HCT116 (cell line): ENCODE measurements around the gene RFX1. TPM values are rescaled to one million over a fixed set of nuclear protein-coding genes. Genes with fewer than 3 reads are reported as not detected.
A peak's percentile ranks its signal among the peaks of the same experiment; 100 is the strongest.

ENCODE experiments used
- ATAC-seq: fragments of 200-7000 bp; cut with Tn5 transposase; 2 replicates; pipeline ENCODE4 v1.9.1; 2020; ENCODE audit warnings: mild to moderate bottlenecking, moderate library complexity
- BruUV-seq: library from RNA; stranded (reverse); fragments of 400-500 nt; replicated peaks from 2 replicates; lab custom pipeline; 2021; lab: Mats Ljungman, UMichigan
- CTCF ChIA-PET: fragments of 300-600 bp; sonication (Branson Sonifier 250); formaldehyde crosslinking; loops from one replicate; lab custom pipeline; 2021; ENCODE audit warnings: antibody characterized with exemption; lab: Charles Lee
- POLR2A ChIA-PET: fragments of 300-600, 350-600 bp; sonication (Branson Sonifier 250); formaldehyde crosslinking; loops from one replicate; lab custom pipeline; 2021; ENCODE audit warnings: antibody characterized with exemption; lab: Charles Lee
- RAD21 ChIA-PET, 2 experiments: fragments of 300-600 bp; sonication (Branson Sonifier 250); formaldehyde crosslinking; loops; one replicate each; lab custom pipeline; 2023; ENCODE audit warnings: low total read pairs in 2 of 2; ENCODE audit not compliant: uncharacterized antibody in 2 of 2, unreplicated experiment in 2 of 2, low non-redundant PET in 1 of 2; lab: Charles Lee
- DNase-seq: peaks from one replicate; pipeline ENCODE4 v3.0.0-alpha.2; 2010; ENCODE audit warnings: low read depth, low spot score
- H2AFZ ChIP-seq: fragments of 200-600 bp; shearing (Covaris generic), sonication (generic); 2 replicates; pipeline ENCODE4 v1.6.1; 2017; ENCODE audit warnings: low read depth, mixed run types, mixed read lengths, antibody characterized with exemption, low read length; ENCODE audit not compliant: poor library complexity, severe bottlenecking
- H3K27ac ChIP-seq: 2 replicates; pipeline ENCODE4 v1.5.1; 2012; ENCODE audit warnings: low read depth, low read length
- H3K27me3 ChIP-seq: fragments of 200-600 bp; sonication (generic); 2 replicates; pipeline ENCODE4 v1.6.1; 2016; ENCODE audit warnings: mixed run types, low read length, mixed read lengths; ENCODE audit not compliant: insufficient read depth
- H3K36me3 ChIP-seq, 2 experiments: fragments of 200-500 bp in 1 of 2; fragments of 200-600 bp in 1 of 2; sonication (Bioruptor generic) in 1 of 2; sonication (generic) in 1 of 2; 2 replicates each; pipeline versions ENCODE4 v1.5.1 to v1.6.1; 2014 to 2016; ENCODE audit warnings: low read length in 2 of 2, inconsistent platforms in 1 of 2, mixed read lengths in 1 of 2, mixed run types in 1 of 2; ENCODE audit not compliant: insufficient read depth in 2 of 2, control insufficient read depth in 1 of 2
- H3K4me1 ChIP-seq, 2 experiments: fragments of 200-600 bp in 1 of 2; sonication (generic) in 1 of 2; 2 replicates each; pipeline versions ENCODE4 v1.5.1 to v1.6.1; 2012 to 2017; ENCODE audit warnings: low read length in 2 of 2, inconsistent platforms in 1 of 2, mild to moderate bottlenecking in 1 of 2, mixed read lengths in 1 of 2, mixed run types in 1 of 2, moderate library complexity in 1 of 2; ENCODE audit not compliant: insufficient read depth in 2 of 2, control insufficient read depth in 1 of 2
- H3K4me2 ChIP-seq: fragments of 200-600 bp; sonication (generic); 2 replicates; pipeline ENCODE4 v1.6.1; 2017; ENCODE audit warnings: mixed run types, low read length, mixed read lengths
- H3K4me3 ChIP-seq, 2 experiments: fragments of 200-600 bp in 1 of 2; sonication (generic) in 1 of 2; replicated peaks in 1 of 2; 2 replicates each; pipeline ENCODE4 v1.5.1; 2011 to 2016; ENCODE audit warnings: low read length in 2 of 2, control low read depth in 1 of 2, low read depth in 1 of 2, mild to moderate bottlenecking in 1 of 2, mixed read lengths in 1 of 2, mixed run types in 1 of 2
- H3K79me2 ChIP-seq: fragments of 200-600 bp; sonication (generic); 2 replicates; pipeline ENCODE4 v1.6.1; 2017; ENCODE audit warnings: mild to moderate bottlenecking, mixed run types, low read length, moderate library complexity, mixed read lengths; ENCODE audit not compliant: insufficient read depth
- H3K9ac ChIP-seq: fragments of 200-600 bp; sonication (generic); 2 replicates; pipeline ENCODE4 v1.6.1; 2016; ENCODE audit warnings: low read length, mixed read lengths
- H3K9me2 ChIP-seq: fragments of 200-600 bp; sonication (generic), shearing (Covaris generic); 2 replicates; pipeline ENCODE4 v1.6.1; 2017; ENCODE audit warnings: mixed run types, mild to moderate bottlenecking, moderate library complexity; ENCODE audit not compliant: insufficient read depth
- H3K9me3 ChIP-seq, 2 experiments: fragments of 200-500 bp in 1 of 2; fragments of 200-600 bp in 1 of 2; sonication (Bioruptor generic) in 1 of 2; sonication (generic) in 1 of 2; 2 replicates each; pipeline ENCODE4 v1.6.1; 2014 to 2017; ENCODE audit warnings: low read length in 2 of 2, mixed read lengths in 2 of 2, inconsistent platforms in 1 of 2, low read depth in 1 of 2, mild to moderate bottlenecking in 1 of 2, mixed run types in 1 of 2, moderate library complexity in 1 of 2; ENCODE audit not compliant: control insufficient read depth in 1 of 2, insufficient read depth in 1 of 2
- H4K20me1 ChIP-seq: fragments of 200-600 bp; sonication (generic), shearing (Covaris generic); 2 replicates; pipeline ENCODE4 v1.6.1; 2017; ENCODE audit warnings: mixed run types, mild to moderate bottlenecking, moderate library complexity; ENCODE audit not compliant: insufficient read depth
- ATF3 ChIP-seq: IDR thresholded peaks from 2 replicates; pipeline ENCODE4 v1.6.1; 2012
- CBX3 ChIP-seq: IDR thresholded peaks from 2 replicates; pipeline ENCODE4 v1.6.1; 2012; ENCODE audit warnings: low read depth
- EGR1 ChIP-seq: IDR thresholded peaks from 2 replicates; pipeline ENCODE4 v1.6.1; 2012; ENCODE audit warnings: low read depth
- ELF1 ChIP-seq: IDR thresholded peaks from 2 replicates; pipeline ENCODE4 v1.6.1; 2012; ENCODE audit warnings: low read depth, borderline replicate concordance
- EZH2phosphoT487 ChIP-seq: fragments of 200-600 bp; IDR thresholded peaks from 2 replicates; pipeline ENCODE4 v1.6.1; 2018; ENCODE audit warnings: antibody characterized with exemption, borderline replicate concordance
- JUND ChIP-seq: IDR thresholded peaks from 2 replicates; pipeline ENCODE4 v1.6.1; 2012
- POLR2A ChIP-seq: IDR thresholded peaks from 2 replicates; pipeline ENCODE4 v1.7.0; 2011; ENCODE audit warnings: borderline replicate concordance; ENCODE audit not compliant: insufficient read depth, insufficient read length; ENCODE audit errors: extremely low read depth
- POLR2AphosphoS5 ChIP-seq: IDR thresholded peaks from 2 replicates; pipeline ENCODE4 v1.6.1; 2011; ENCODE audit warnings: mild to moderate bottlenecking, low read depth, low read length, moderate library complexity
- SIN3A ChIP-seq: IDR thresholded peaks from 2 replicates; pipeline ENCODE4 v1.6.1; 2012; ENCODE audit warnings: low read depth
- SP1 ChIP-seq: IDR thresholded peaks from 2 replicates; pipeline ENCODE4 v1.6.1; 2012; ENCODE audit warnings: low read depth
- YY1 ChIP-seq: IDR thresholded peaks from 2 replicates; pipeline ENCODE4 v1.6.1; 2011; ENCODE audit warnings: low read length, low read depth, moderate library complexity, mild to moderate bottlenecking; ENCODE audit not compliant: insufficient replicate concordance; ENCODE audit errors: extremely low read depth
- ZNF274 ChIP-seq: fragments of 200-500 bp; sonication (Bioruptor generic); IDR thresholded peaks from 2 replicates; pipeline ENCODE4 v1.6.1; 2014; ENCODE audit warnings: mild to moderate bottlenecking, low read depth, low read length, inconsistent platforms
- intact Hi-C: fragments of 100-400 bp; cut with micrococcal nuclease; formaldehyde crosslinking; loops from 2 replicates; pipeline ENCODE4 v1.10.0; 2022
- total RNA-seq: library from RNA; stranded (reverse); gene quantifications from one replicate; pipeline ENCODE4 v1.2.1, GENCODE V29; 2021; ENCODE audit not compliant: unreplicated experiment
- TF ChIP-seq, protein P1 (sequence below): IDR thresholded peaks from 2 replicates; pipeline ENCODE4 v1.6.1; 2012; ENCODE audit warnings: low read depth
- TF ChIP-seq, protein P2 (sequence below), 3 experiments: fragments of 200-600 bp in 1 of 3; sonication (generic) in 1 of 3; IDR thresholded peaks in 2 of 3; conservative IDR thresholded peaks in 1 of 3; 2 replicates each; pipeline ENCODE4 v1.5.1; 2012 to 2017; ENCODE audit warnings: low read depth in 2 of 3, low read length in 2 of 3, antibody characterized with exemption in 1 of 3, borderline replicate concordance in 1 of 3, control low read depth in 1 of 3, mild to moderate bottlenecking in 1 of 3, mixed read lengths in 1 of 3, mixed run types in 1 of 3, moderate library complexity in 1 of 3; ENCODE audit not compliant: insufficient read depth in 1 of 3
- TF ChIP-seq, protein P3 (sequence below): IDR thresholded peaks from 2 replicates; pipeline ENCODE4 v1.6.1; 2012

RFX1 gene
- total RNA-seq, 1 experiment from 2014 or later, result 16.3 TPM

- H3K4me2 ChIP-seq, result peak within 1 kb of the TSS; percentile 97
- H3K79me2 ChIP-seq, result peaks cover 21% of the 10 kb centered on the region
- RAD21 ChIA-PET, result interaction anchor here (0.6 to 0.8 kb wide), 2 partner anchors 35 to 72 kb away, joined by 3 to 4 read pairs; no protein-coding TSS in a partner anchor
- H3K27me3 ChIP-seq, result no peaks in the 10 kb centered on the region
- H2AFZ ChIP-seq, result peak within 1 kb of the TSS; percentile 98
- CTCF ChIA-PET, result interaction anchor here (1.3 kb wide), 1 partner anchor 107 kb away, joined by 3 read pairs; no protein-coding TSS in a partner anchor
- POLR2A ChIA-PET, result interaction anchor here (1.3 to 1.7 kb wide), 2 partner anchors 18 to 79 kb away, joined by 3 to 4 read pairs; partner anchors contain the start of gene IL27RA
- no peaks in the 10 kb centered on the region for H3K9me3 ChIP-seq
- peaks cover 7 to 18% of the 10 kb centered on the region in 2 experiments for H3K4me1 ChIP-seq
- H3K27ac ChIP-seq, result peak within 1 kb of the TSS; percentile 67
- H3K4me3 ChIP-seq, result peak within 1 kb of the TSS; percentile 91 to 92
- peak; percentile 99 for DNase-seq
- peaks cover 7 to 21% of the 10 kb centered on the region in 2 experiments; a peak in 3 of 4 replicates for H3K36me3 ChIP-seq
- H3K9me2 ChIP-seq, result no peaks in the 10 kb centered on the region
- peak; percentile 98 for ATAC-seq
- intact Hi-C loops, result loop anchor here (2.0 kb wide), 1 partner anchor 52 kb away; no protein-coding TSS in a partner anchor
- TF ChIP-seq, protein P1, sequence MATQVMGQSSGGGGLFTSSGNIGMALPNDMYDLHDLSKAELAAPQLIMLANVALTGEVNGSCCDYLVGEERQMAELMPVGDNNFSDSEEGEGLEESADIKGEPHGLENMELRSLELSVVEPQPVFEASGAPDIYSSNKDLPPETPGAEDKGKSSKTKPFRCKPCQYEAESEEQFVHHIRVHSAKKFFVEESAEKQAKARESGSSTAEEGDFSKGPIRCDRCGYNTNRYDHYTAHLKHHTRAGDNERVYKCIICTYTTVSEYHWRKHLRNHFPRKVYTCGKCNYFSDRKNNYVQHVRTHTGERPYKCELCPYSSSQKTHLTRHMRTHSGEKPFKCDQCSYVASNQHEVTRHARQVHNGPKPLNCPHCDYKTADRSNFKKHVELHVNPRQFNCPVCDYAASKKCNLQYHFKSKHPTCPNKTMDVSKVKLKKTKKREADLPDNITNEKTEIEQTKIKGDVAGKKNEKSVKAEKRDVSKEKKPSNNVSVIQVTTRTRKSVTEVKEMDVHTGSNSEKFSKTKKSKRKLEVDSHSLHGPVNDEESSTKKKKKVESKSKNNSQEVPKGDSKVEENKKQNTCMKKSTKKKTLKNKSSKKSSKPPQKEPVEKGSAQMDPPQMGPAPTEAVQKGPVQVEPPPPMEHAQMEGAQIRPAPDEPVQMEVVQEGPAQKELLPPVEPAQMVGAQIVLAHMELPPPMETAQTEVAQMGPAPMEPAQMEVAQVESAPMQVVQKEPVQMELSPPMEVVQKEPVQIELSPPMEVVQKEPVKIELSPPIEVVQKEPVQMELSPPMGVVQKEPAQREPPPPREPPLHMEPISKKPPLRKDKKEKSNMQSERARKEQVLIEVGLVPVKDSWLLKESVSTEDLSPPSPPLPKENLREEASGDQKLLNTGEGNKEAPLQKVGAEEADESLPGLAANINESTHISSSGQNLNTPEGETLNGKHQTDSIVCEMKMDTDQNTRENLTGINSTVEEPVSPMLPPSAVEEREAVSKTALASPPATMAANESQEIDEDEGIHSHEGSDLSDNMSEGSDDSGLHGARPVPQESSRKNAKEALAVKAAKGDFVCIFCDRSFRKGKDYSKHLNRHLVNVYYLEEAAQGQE, result no peak
- TF ChIP-seq, protein P2, sequence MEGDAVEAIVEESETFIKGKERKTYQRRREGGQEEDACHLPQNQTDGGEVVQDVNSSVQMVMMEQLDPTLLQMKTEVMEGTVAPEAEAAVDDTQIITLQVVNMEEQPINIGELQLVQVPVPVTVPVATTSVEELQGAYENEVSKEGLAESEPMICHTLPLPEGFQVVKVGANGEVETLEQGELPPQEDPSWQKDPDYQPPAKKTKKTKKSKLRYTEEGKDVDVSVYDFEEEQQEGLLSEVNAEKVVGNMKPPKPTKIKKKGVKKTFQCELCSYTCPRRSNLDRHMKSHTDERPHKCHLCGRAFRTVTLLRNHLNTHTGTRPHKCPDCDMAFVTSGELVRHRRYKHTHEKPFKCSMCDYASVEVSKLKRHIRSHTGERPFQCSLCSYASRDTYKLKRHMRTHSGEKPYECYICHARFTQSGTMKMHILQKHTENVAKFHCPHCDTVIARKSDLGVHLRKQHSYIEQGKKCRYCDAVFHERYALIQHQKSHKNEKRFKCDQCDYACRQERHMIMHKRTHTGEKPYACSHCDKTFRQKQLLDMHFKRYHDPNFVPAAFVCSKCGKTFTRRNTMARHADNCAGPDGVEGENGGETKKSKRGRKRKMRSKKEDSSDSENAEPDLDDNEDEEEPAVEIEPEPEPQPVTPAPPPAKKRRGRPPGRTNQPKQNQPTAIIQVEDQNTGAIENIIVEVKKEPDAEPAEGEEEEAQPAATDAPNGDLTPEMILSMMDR (IDR thresholded peaks at IDR 0.05 in 2 of 3, conservative IDR thresholded peaks at IDR 0.05 in 1 of 3; ENCODE audit: borderline replicate concordance in 1 of 3, insufficient read depth in 1 of 3, low read depth in 2 of 3, low read length in 2 of 3), result no peak
- no peak for TF ChIP-seq SIN3A
- TF ChIP-seq POLR2A, result peak; percentile 24
- TF ChIP-seq ELF1, result no peak; the same call in 1 of the 2 replicates
- TF ChIP-seq JUND, result no peak
- no peak for TF ChIP-seq EZH2phosphoT487
- TF ChIP-seq YY1, result peak; percentile 94
- peak; percentile 72 for TF ChIP-seq POLR2AphosphoS5
- no peak for TF ChIP-seq CBX3
- TF ChIP-seq ATF3, result no peak
- peak; percentile 99 for TF ChIP-seq SP1
- TF ChIP-seq, protein P3, sequence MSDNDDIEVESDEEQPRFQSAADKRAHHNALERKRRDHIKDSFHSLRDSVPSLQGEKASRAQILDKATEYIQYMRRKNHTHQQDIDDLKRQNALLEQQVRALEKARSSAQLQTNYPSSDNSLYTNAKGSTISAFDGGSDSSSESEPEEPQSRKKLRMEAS, result no peak
- no peak for TF ChIP-seq ZNF274
- peak; percentile 74 for TF ChIP-seq EGR1
- TF ChIP-seq, all 23 proteins: peak for 5
- Histone ChIP-seq H4K20me1 (no peaks in the 10 kb centered on the region), H3K9ac (peak within 1 kb of the TSS; percentile 82)
- no TSS peak for BruUV-seq
Observed at GRCh38 chr19:13952154-13952930, 53.8 kb downstream of the RFX1 start, which contains the start of gene DCAF15. Gene DCAF15 (plus strand): TSS chr19:13952509. CDS start chr19:13952513, 4 bp downstream.
